ENCODE results near the gene EGFR.

EGFR gene

DNA sequence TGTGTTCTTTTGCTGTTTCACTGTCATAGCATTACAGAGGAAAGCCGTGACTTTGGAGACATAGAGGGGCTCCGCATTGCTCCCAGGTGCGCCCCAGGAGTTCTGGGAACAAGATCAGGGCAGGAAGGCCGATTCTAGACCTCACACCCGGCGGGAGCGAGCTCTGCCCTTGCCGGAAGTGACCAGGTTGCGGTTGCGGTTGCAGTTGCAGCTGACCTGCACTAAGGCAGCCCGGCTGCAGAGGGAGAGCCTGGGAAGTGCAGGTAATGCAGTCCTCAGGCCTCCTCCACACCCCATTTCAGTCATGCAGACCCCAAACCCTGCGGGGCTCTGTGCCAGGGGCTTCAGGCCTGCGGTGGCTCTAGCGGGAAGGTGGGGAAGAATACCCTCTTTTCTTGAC is 216.3 kb downstream of the EGFR start:
- DNase-seq = no peak

DNA sequence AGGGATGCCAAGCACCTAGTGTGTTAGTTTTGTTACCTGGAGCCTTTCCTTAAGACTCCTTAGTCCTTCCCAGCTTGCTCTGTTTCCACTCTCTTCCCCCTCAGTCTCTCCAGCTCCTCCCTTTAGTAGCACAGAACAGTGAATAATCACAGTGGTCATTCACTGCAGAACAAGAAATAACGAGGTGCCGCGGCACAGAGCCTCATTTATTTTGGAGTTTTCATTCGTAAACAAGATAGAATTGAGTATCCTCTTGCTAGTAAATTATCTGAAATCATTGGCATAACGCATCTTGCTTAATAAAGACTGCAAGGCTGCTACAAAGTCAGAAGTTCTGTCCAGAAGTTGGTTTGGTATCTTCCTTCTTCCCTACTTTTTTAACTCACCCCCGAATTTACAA is 217.0 kb downstream of the EGFR start:
- DNase-seq = no peak

DNA sequence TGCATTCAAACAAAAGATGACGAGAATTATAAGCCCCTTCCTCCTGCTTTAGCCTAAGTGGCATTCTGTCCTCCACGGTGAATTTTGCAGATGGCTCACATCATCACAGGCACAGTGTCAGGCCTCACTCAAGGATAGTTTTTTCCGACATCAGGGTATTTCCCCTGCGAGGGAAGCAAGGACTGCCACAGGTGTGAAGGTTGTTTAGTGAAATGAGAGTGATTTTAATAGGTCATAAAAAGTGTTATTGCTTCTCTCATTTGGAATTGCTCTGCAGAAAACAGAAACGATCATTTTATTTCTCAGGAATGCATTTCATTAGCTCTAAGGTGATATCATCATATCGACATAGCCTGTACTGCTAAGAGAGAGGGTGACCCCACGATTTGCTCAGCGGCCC is 217.7 kb downstream of the EGFR start:
- DNase-seq = no peak

DNA sequence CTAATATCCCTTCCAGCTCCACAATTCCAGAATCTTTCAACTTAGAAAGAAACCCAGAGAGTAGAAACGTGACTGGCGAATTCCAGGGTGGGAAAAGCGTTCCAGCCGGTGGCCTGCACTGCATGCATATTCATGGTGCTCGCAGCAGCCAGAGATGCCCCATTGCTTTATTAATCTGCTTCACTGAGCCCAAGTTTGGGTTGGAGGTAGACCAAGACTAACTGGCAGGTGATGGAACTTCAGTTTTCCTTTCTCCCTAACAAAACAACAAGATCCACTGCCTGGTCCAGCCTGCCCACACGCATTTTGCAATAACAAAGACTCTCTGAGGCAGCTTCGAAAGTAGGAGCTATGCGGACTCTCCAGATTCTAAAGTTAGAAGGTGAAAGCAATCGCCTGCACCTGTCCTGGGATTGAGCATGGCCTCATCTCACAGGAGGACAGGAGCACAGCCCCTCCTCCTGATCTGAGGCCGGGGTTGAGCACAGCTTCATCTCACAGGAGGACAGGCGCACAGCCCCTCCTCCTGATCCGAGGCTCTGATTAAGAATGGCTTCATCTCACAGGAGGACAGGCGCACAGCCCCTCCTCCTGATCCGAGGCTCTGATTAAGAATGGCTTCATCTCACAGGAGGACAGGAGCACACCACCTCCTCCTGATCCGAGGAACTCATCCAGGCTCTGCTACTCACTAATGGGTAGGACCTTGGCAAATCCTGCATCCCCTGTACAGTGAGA is 218.5 kb downstream of the EGFR start:
- DNase-seq = no peak

DNA sequence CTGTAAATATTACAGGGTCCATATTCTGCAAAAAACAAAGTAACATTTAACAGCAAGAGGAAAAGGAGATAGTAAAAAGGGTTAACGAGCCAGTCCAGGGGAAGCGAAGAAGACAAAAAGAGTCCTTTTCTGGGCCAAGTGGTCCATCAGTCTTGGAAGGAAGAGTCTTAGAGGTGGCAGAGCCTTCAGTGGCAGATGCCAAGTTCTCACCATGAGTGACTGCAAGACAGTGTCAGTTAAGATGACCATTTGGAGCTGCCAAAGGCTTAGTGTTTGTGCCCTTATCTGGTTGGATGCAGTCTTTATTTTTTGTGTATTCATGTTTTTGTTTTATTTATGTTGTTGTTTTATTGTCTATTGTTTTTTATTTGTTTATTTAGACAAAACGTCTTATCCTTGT is 220.6 kb downstream of the EGFR start:
- no peak for DNase-seq

DNA sequence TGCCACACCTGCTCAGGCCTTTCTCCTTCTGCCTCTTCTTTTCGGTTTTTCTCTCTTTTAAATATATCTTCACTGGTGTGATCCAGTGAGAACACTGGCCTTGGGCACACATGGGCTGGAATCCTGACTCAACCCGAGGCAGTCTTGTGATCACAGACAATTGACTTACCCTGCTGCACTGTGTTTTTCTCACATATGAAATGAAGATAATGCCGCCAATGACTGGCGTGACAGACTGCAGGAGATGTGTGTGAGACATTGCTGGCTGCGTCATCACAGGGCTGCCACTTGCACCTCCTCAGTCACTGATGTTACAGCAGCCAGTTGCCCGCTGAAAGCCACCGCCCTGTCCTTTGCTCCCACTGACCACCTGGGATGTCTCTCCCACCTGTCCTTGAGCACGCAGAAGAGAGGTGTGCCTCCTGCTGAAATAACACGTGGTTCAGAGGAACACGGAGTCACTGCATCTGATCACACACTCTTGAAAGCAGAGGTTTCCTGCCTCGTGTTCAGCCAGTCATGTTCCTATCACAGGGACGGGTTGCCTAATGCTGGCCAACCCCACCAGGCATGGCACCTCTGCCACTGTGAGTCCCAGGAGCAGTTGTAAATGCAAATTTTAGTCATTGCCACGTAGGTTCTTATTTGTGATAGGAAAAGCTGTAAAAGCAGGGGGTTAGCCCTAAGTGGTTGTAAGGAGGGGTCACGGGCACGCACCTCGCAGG is 221.8 kb downstream of the EGFR start:
- no peak for DNase-seq

DNA sequence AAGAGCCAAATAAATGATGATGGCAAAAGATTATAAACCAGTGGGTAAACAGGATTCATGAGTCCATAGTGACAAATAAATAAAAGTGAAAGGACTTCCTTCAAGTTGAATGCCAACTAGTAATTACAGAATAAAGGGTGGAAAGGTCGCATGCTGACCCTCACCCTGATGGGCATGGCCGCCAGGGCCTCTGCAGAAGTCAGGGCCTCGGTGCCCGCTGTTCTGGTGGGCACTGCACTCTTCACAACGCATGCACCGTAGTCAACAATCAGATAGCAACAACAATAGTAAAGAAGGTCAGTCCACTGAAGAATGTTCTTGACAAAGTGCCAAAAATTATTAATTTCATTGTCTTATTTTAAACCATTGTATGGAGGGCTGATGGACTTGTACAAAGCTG is 223.1 kb downstream of the EGFR start:
- DNase-seq = no peak

DNA sequence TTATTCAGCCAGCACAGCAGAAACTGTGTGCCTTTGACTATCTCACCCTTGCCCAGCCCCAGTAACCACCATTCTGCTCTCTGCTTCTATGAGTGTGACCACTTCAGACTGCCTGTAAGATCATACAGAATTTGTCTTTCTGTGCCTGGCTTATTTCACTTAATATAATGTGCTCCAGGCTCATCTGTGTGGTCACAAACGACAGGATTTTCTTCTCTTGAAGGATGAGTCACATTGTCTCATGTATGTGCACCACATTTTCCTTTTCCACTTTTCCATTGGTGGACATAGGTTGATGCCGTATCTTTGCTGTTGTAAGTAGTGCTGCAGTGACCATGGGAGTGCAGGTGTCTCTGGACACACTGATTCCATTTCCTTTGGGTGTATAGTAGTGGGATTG is 223.8 kb downstream of the EGFR start:
- no peak for DNase-seq

DNA sequence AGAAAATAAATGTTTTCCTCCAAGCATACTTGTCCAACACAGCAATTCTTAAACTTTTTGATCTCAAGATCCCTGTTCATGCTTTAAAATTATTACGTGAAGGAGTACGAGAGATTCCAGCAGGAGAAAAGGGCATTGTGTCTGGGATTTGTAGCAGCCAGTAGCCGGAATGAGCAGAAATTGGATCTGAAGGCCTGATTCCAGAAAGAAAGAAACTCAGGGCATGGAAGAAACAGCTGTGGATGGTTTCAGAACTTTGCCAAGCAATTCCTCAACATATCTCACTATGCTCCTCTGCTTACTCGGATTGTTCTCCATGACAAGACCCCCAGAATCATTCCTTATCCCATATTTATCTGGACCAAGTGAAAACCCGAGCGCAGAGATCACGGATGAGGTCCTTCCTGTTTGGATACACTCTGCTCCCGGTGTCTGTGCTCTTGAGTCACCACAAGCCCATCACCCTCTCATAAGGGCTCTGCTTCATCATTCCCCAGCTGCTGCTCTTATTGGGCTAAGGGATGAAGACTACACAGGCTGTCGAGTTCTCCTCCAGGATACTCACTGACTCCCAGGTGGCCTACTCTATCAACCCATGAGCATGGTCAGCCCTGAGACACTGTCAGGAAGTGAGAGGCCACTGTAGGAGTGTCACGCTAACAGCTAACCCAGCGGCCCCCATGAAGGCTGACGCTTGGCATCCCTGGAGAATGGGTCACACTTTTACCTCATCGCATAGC is 225.4 kb downstream of the EGFR start:
- DNase-seq = no peak

DNA sequence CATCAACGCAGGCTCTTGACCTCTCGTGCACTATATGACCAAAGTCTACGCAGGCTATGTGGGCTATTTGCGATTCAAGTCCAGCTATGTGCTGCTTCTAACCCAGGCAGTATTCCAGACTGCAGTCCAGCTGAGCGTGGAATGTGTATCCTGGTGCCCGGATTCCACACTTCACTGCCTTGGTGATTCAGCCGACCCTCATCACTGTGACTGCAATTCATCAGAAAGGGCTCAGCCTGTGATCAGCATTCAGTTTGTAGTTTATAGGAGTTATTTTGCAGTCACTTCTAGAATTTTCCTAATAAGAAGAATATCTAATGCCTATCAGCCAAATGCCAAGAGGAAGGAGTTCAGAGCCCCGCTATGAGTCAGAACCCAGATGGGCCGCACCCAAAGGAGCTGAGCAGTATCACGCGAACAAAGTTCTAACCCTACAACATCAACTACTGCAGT is 226.5 kb downstream of the EGFR start:
- DNase-seq = no peak

DNA sequence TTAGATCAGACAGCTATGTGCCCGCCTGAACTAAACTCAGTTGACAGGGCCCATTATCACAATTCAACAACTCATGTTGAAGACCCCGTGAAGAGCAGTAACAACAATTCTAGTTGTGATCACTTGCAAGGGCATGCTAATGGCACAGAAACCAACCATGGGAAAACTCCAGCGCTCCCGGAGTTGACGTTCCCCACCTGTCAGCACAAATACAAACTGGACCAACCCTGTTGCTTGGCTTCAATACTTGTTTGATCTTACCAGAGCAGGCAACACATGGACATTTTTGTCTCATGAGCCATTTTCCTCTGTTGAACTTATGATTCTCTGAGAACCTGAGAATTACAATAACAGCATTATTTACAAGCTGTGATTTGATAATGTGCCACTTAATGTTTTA is 227.4 kb downstream of the EGFR start:
- no peak for DNase-seq

DNA sequence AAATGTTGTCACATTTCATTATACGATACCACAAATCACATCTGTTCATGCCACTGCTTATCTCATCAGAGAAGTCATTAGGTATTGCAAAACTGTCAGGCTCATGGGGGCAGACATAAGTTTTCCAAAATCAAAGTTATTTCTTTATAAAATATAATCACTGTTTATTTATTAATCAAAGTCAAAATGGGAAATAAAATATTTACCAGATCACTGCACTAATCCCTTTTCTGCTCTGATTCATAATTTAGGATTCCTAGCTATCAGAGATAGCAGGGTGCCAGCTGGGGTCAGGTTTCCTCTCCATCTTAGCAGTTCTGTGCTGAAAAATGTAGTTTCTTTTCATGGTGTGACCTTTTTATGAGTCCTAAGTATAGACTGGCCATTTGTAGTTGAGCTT is 228.6 kb downstream of the EGFR start:
- DNase-seq = no peak

DNA sequence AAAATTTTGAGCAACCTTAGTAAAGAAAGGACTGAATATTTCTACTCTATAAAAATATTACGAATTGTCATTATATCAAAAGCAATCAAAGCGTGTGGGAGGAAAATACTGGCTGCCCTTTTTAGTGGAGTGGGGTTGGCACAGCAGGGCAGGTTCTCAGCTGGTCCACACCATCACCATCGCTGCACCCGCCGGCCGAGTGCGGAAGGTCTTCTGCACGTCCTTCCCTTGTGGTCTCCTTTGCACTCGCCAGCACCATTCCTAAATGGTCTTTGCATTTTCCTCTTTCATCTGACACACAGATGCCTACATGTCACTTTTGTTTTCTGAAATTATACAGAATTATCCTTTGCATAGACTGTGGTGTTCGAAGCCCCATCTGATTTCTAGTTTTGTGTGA is 229.7 kb downstream of the EGFR start:
- DNase-seq = no peak

DNA sequence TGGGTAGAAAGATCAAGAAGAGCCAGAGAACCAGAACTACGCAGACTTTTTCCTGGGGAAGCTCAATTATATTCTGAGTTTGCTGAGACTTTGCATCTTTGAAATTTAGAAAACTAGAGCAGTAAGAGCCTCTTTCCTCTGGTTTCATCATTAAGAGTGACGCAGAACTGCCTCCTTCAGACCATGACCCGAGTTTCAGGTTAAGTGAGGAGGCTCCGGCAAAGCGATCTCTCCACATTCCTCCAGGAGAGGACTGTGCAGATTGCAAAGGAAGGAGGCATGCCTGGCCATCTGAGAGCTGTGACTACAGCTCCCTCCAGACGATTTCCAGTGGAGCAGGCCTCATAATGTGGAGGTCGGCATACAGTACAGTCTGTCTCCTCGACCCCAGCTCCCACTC is 230.5 kb downstream of the EGFR start:
- DNase-seq = no peak

DNA sequence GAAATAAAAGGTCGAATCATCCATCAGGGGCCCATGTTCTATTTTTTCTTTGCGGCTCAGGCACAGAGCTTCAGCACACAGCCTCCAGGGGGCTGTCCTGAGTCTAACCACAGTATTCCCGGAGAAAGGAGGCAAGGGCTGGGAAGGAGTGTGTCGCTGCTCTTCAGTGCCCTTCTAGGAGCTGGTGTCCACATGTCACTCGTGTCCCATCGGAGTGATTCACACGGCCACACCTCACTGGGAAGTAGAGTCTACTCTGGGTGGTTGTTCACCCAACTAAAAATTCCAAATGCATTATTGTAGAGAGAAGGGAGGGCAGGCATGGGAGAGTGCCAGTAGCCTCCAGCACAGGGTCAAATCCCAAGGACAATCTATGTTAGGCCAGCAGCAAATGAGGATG is 231.5 kb downstream of the EGFR start:
- DNase-seq = no peak

DNA sequence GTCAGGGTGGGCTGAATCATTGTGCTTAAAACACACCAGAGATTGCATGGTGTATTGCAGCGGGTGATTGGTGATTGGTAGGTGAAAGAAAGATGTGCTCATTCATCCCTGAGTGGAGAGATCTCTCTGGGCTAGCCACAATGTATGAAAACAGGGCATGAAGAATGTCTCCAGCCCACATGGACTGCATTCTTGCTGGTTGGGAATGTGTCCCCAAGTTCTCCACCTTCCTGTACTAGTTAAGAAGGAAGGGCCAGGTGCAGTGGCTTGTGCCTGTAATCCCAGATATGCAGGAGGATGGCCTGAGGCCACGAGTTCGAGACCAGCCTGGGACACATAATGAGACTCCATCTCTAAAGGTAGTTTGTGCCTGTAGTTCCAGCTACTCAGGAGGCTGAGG is 232.5 kb downstream of the EGFR start:
- DNase-seq = no peak

DNA sequence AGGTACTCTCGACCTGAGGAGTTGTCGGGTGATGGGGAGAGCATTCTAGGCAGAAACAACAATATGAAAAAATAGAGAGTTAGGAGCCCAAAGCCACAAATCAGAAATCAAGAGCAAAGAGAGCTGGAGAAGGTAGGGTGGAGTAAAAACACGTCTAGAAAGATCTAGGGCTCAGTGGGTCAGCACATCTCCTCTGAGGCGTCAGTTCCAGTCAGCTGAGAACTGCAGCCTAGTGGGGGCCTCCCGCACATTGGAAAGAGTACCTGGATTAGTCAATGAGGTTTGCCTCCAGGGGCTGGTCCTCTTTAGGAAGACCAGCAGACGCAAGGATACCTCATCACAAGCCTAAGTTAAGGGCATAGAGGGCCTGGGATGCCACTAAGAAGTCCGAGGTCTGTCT is 233.1 kb downstream of the EGFR start:
- no peak for DNase-seq

DNA sequence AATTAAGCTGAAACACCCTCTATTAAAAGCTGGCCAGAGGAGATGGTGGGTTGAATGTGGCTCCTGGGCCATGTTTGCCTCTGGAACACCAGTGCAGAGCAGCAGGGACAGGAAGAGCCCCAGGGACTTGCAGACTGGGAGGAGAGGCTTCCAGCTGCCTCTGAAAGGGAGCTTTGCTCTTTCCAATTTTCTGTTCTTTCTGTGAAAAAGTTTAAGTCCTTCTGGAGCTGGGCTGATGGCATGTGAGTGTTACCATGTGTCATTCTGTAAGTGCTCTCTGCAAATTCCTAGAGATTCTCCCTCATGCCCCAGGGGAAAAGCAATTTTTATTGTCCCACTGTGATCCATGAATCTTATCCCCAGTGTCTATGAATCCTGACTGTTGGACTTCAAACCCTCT is 233.6 kb downstream of the EGFR start:
- no peak for DNase-seq

DNA sequence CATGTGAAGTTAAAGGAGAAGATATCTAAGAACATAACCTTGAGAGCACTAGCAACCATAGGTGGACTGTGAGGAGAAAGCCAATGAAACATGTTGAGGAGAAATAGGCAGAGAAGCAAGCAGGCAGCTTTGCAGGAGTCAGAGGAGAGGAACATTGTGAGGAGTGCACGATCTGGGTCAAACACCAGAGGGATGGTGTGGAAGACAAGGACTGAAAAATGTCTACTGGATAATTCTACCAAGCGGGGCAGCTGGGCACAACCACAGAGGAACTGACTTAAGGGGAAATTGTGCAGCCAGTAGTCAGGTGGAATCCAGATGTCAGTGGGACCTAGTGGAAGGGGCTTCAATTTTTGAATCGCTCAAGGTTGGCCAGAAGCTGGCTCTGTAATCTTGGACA is 234.4 kb downstream of the EGFR start:
- no peak for DNase-seq

DNA sequence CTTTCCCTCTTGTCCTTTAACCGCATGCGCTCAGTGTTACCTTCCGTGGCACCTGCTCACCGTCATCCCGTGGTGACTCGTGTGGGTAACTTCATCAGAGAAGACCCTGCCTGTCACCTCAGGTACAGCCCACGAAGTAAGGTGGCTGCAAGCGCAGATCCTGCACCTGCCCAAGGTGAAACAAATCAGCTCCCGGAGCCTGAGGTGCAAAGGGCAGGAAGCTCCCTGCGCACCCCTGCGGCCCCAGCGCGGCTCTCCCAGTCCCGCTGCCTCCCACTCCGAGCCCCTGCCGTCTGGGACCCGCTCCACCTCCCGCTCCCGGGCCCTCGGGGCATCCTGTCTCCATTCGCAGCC is 235.4 kb downstream of the EGFR start:
- DNase-seq = no peak

DNA sequence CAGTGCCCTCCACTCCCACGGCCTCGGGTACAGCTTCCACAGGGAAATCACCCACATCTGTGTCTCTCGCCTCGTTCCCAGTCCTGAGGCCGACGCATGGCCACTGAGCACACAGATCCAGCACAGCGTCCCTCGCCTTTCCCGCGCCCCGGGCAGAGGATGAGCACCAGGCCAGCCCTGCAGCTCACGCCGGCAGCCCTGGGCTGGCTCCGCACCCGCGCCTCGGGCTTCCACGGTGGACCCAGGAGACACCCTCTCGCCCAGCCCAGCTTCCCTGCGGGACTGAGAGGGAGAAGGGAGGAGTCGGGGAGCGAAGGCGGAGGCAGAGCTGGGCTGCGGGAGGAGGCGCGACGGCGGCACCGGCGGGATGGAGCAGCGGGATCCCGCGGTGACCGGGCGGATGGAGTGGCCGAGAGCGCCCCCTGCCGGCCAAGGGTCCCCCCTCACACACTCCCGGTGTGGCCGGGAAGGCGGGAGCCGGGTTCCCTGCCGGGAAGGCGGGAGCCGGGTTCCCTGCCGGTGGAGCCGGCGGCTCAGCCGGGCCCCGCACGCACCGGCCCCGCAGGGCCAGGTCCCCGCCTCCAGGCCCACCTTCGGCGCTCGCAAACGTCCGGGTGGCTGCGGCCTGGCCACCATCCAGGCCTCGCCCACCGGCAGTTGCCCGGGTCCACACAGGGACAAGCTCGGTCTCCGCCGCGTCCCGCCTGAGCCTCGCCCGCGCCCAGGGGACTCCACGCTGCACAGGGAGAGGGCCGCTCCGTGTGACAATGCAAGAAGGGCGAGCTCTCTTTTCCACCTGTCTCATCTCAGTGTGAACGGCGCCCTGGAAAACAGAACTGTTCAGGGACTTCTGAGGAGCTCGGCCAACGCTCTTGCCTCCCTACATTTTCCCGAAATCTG is 236.0 kb downstream of the EGFR start:
- DNase-seq = peak; percentile 77

DNA sequence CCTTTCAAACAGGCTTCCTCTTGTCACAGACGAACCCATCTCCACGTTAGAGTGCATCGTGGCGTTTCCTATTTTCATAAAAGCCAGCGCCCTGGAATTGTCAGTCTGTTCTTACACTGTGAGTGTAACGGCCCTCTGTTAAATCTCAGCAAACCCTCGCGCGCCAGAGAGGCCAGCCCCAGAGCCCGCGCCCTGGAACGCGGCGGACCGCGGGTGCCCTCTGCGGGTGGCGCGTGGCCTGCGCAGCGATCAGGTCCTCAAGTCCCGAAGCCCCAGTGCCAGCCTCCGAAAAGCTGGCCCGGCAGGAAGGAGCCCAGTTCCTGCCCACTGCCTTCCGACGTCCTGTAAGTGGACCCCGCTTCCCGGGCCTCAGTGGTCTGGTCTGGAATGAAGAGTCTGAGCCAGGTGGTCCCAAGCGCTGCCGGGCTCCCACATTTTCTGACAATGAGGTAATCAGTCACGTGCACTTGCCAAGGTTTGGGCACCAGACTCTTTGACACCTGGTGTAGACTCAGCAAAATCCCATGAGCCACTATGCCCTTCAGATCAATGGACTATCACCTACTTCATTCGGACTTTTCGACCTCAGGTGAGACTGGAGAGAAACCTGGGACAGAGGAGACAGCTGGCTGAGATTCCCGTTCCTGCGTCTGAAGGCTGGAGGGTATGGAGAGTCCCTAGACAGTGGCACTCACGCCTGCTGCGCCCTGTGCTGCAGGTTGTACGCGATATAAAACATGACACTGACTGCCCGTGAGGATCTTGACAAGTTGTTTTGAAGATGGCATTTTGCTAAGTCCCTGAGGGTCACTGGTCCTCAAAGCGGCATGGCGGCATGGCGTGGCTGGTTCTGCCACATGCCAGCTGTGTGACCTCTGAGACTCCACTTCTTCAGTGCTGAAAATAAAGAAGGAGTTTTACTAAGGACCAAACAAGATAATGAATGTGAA is 237.0 kb downstream of the EGFR start:
- DNase-seq = peak; percentile 86
